IPS-20b (cell line): Measurements from ENCODE around the gene RASSF3.

Experiments
- H3K27ac ChIP-seq: one replicate; pipeline ENCODE4 v1.5.1; 2013; ENCODE audit warnings: low read length
- H3K27me3 ChIP-seq: 2 replicates; pipeline ENCODE4 v1.6.1; 2013; ENCODE audit warnings: mild to moderate bottlenecking, low read length, inconsistent platforms; ENCODE audit not compliant: insufficient read depth
- H3K36me3 ChIP-seq: 2 replicates; pipeline ENCODE4 v1.6.1; 2013; ENCODE audit warnings: low read depth, mild to moderate bottlenecking, inconsistent platforms, low read length, moderate library complexity; ENCODE audit not compliant: insufficient read depth
- H3K4me1 ChIP-seq: 2 replicates; pipeline ENCODE4 v1.6.1; 2013; ENCODE audit warnings: mild to moderate bottlenecking, control low read depth, inconsistent platforms, low read length, moderate library complexity; ENCODE audit not compliant: insufficient read depth
- H3K4me3 ChIP-seq: 2 replicates; pipeline ENCODE4 v1.5.1; 2013; ENCODE audit warnings: mild to moderate bottlenecking, low read length, inconsistent platforms
- H3K9ac ChIP-seq: 2 replicates; pipeline ENCODE4 v1.6.1; 2013; ENCODE audit warnings: low read depth, mild to moderate bottlenecking, inconsistent platforms, low read length, moderate library complexity
- H3K9me3 ChIP-seq: 2 replicates; pipeline ENCODE4 v1.6.1; 2013; ENCODE audit warnings: mild to moderate bottlenecking, low read depth, low read length, inconsistent platforms; ENCODE audit not compliant: insufficient read depth

Gene RASSF3

DNA sequence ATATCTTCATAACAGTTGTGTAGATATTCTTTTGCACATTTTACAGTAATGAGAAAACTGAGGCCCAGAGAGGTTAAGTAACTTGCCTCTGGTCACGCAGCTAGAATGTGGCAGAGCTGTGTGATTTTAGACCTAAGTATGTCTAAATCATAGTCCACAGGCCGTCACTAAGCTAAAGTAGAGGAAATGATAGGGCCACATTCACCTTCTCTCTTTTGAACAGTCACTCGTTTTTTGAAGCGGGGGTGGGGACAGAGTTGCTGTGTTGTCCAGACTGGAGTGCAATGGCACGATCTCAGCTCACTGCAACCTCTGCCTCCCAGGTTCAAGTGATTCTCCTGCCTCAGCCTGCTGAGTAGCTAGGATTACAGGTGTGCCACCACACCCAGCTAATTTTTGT lies 68.5 kb downstream of the RASSF3 start:
- Histone ChIP-seq H3K27me3 (no peaks in the 10 kb centered on the region), H3K36me3 (no peaks in the 10 kb centered on the region), H3K9ac (no peak overlapping the region), H3K4me1 (peaks cover 14% of the 10 kb centered on the region; the same call in 1 of the 2 replicates), H3K9me3 (no peaks in the 10 kb centered on the region), H3K27ac (no peak overlapping the region), H3K4me3 (no peak overlapping the region)

DNA sequence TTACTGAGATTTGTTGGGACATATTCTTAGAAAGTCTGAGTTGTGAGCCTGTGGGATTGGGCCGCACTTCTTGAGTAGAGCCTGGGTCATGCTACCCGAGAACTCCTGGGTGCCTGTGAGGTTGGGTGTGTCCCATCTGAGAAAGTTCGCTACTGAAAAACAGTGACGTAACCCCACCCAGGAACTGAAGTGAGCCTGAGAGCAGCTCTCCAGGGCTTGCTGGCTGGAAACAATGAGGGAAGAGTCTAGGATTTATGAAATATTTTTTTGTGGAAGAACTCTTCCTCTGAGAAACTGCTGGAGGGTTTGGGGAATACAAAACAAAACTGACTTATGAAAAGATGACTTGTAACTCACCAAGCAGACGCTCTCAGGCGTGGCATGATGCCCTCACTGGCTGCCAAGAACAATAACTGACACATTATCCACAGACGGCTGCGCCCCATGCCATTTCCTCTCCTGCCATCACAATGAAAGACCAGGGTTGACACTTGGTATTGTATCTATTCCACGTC lies 69.2 kb downstream of the RASSF3 start:
- Histone ChIP-seq H3K9me3 (no peaks in the 10 kb centered on the region), H3K4me1 (peaks cover 12% of the 10 kb centered on the region; the same call in 1 of the 2 replicates), H3K36me3 (0 out of 2 replicates have a peak, but pooled peaks cover 1% of the 10 kb centered on the region), H3K27me3 (no peaks in the 10 kb centered on the region), H3K27ac (no peak overlapping the region), H3K9ac (no peak overlapping the region), H3K4me3 (no peak overlapping the region)

DNA sequence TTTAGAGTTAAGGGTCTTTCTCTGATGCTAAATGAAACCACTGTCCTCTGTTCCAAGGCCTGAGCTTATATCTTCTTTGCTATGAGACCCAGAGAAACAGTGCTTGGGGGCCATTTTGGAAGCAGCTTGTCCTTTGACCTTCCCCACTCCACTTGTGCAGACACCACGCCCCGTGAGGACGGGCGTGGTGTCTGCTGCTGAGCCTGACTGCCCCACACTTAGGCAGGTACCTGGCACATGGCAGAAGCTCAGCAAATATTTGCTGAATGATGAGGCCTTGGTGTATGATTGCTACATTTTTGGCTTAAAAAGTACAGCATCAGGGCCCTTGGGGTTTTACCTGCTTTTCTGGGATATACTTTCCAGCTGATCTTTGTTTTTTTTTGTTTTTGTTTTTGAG lies 69.9 kb downstream of the RASSF3 start:
- Histone ChIP-seq H3K36me3 (0 out of 2 replicates have a peak, but pooled peaks cover 8% of the 10 kb centered on the region), H3K4me3 (no peak overlapping the region), H3K9me3 (no peaks in the 10 kb centered on the region), H3K4me1 (peaks cover 12% of the 10 kb centered on the region; the same call in 1 of the 2 replicates), H3K9ac (no peak overlapping the region), H3K27me3 (no peaks in the 10 kb centered on the region), H3K27ac (no peak overlapping the region)

DNA sequence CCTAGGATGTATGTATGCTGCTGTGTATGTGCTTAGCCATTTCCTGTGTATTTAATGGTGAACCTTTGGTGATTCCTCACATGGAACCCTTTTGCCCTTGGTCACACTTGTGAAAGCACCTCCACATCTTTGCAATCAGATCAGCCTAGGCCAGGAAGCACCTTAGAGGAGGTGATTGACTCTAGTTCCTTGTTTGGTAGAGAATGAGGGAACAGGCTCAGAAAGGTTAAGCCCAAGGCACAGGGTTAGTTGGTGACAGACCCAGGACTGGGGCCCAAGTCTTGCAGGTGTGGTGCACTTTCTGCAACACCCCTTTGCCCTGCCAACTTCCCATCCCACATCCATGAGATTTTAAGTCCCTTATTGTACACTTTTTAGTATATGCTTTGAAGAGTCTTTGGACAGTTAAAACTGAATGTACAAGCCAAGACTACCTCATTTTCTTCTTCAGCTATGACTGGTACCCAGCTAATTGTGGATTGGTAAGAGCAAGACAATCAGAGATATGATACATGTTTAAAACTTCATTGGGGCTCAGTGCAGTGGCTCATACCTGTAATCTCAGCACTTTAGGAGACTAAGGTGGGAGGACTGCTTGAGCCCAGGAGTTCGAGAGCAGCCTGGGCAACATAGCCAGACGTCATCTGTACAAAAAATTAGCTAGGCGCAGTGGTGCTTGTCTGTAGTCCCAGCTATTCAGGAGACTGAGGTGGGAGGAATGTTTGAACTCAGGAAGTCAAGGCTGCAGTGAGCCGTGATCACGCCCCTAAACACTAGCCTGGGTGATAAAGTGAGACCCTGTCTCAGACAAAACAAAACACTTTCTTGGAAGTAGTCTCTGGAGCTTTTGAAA lies 71.1 kb downstream of the RASSF3 start:
- Histone ChIP-seq H3K9ac (no peak overlapping the region), H3K27me3 (no peaks in the 10 kb centered on the region), H3K36me3 (0 out of 2 replicates have a peak, but pooled peaks cover 16% of the 10 kb centered on the region), H3K4me1 (peaks cover 12% of the 10 kb centered on the region; the same call in 1 of the 2 replicates), H3K9me3 (no peaks in the 10 kb centered on the region), H3K4me3 (no peak overlapping the region), H3K27ac (no peak overlapping the region)

DNA sequence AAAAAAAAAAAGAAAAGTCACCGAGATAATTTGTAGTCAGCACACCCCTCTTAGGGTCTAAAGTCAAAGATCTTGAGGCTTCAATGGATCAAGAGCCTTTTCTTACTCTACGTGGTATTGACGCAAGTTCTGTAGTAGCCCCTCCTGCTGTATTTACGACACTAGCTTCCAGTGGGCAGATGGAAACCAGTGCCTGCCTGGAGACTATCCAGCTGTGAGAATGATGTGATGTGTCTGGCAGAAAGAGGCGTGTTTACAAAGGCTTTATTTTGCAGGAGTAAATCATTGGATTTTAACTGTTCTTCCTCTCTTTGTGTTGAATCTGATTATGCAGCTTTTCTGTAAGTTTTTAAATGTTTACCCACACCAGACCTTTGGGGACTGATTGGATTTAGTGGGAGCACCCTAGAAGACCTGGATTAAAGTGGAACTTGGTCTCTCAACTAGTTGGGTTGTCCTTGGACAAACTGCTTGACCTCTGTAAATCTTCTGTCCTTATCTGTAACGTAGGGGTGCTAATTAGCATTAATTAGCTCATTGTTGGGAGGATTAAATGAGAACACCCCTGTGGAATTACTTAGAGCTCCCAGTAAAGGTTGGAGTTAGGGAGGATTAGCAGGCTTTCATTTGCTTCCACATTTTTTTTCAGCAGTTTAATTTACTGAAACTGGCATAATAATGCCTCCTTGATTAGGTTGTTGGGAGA lies 72.4 kb downstream of the RASSF3 start:
- H3K9ac ChIP-seq: no peak overlapping the region
- no peak overlapping the region for H3K27ac ChIP-seq

DNA sequence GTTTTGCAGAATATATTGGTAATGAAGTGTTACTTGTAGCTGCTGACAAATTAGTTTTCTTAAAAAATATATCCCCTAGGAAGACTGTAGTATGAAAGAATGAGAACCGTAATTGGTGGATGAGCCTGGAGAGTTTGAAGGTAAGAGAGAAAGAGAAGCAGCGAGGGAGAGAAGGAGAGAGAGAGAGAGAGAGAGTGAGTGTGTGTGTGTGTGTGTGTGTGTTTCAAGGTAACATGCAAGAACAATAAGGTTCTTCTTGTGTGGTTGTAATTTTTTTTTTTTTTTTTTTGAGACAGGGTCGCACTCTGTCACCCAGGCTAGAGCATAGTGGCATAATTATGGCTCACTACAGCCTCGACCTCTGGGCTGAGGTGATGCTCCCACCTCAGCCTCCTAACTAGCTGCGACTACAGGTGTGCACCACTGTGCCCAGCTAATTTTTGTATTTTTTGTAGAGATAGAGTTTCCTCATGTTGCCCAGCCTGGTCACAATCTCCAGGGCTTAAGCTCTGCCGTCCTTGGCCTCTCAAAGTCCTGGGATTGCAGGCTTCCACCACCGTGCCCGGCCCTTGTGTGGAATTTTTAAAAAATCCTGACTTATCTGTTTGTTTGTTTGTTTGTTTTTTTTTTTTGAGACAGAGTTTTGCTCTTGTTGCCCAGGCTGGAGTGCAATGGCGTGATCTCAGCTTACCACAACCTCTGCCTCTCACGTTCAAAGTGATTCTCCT lies 73.7 kb downstream of the RASSF3 start:
- Histone ChIP-seq H3K36me3 (peaks cover 25% of the 10 kb centered on the region; the same call in 1 of the 2 replicates), H3K9ac (no peak overlapping the region), H3K27me3 (no peaks in the 10 kb centered on the region), H3K4me1 (peaks cover 12% of the 10 kb centered on the region; the same call in 1 of the 2 replicates), H3K9me3 (no peaks in the 10 kb centered on the region), H3K4me3 (no peak overlapping the region), H3K27ac (no peak overlapping the region)

More for the DNA sequence above, 72.4 kb downstream of the RASSF3 start:
- no peaks in the 10 kb centered on the region for H3K9me3 ChIP-seq
- H3K4me1 ChIP-seq: peaks cover 12% of the 10 kb centered on the region; the same call in 1 of the 2 replicates
- H3K36me3 ChIP-seq: 0 out of 2 replicates have a peak, but pooled peaks cover 16% of the 10 kb centered on the region
- H3K27me3 ChIP-seq: no peaks in the 10 kb centered on the region
- no peak overlapping the region for H3K4me3 ChIP-seq

DNA sequence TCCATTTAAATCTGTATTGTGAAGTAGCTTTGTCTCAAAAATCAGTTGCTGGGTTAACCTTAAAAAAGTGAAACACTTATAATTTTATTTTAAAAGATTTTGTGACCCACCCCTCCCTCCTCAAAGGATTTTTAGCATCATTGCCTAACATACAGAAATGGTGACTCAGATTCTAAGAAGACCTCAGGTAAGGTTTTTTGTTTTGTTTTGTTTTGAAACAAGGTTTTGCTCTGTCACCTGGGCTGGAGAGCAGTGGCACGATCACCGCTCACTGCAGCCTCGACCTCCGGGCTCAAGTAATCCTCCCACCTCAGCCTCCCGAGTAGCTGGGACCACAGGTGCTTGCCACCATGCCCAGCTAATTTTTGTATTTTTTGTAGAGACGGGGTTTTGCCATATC lies 74.8 kb downstream of the RASSF3 start:
- Histone ChIP-seq H3K9me3 (no peaks in the 10 kb centered on the region), H3K9ac (no peak overlapping the region), H3K4me1 (peaks cover 12% of the 10 kb centered on the region; the same call in 1 of the 2 replicates), H3K27ac (no peak overlapping the region), H3K36me3 (peaks cover 30% of the 10 kb centered on the region), H3K27me3 (no peaks in the 10 kb centered on the region), H3K4me3 (no peak overlapping the region)

DNA sequence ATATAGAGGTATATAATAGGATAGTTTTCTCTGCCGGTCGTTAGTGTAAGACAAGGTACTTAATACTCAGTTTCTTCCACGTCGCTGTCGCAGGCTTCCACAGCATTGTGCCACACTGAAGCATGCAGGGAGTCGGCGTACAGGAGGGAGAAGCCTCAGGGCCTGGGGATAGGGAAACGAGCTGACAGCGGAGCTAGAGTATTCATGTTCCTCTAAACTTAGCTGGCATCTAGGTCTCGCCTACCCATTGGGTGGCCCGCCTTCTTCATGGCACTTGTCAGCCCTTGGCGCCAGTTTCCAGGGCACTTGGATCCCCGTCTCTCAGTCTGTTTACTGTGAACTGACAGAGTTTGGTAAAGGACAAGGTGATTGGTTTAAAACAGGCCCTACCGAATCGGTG lies 75.3 kb downstream of the RASSF3 start:
- Histone ChIP-seq H3K9ac (no peak overlapping the region), H3K9me3 (no peaks in the 10 kb centered on the region), H3K4me3 (no peak overlapping the region), H3K27me3 (no peaks in the 10 kb centered on the region), H3K36me3 (peaks cover 30% of the 10 kb centered on the region), H3K4me1 (peaks cover 12% of the 10 kb centered on the region; the same call in 1 of the 2 replicates), H3K27ac (no peak overlapping the region)

DNA sequence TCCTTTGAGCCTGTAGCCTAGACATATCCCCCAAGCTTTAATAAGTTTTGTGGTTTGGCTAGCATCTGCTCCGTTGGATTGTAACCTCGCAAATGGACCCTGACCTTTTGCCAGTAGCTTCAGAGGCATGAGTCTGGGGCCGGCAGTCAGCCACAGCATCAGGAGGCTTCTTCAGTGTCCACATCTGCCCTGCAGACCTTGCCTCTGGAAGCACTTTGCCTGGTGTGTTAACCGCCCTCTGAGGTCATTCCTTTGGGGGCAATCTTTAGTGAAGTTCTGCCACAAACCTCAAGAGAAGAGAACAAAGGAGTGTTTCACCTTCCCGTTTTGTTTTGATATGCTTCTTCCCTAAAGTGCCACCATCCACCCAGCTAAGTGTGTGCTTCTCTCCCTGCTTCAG lies 77.5 kb downstream of the RASSF3 start:
- H3K36me3 ChIP-seq: peaks cover 30% of the 10 kb centered on the region
- no peak overlapping the region for H3K27ac ChIP-seq
- no peaks in the 10 kb centered on the region for H3K27me3 ChIP-seq
- H3K4me1 ChIP-seq: peaks cover 20% of the 10 kb centered on the region
- H3K4me3 ChIP-seq: no peak overlapping the region
- no peaks in the 10 kb centered on the region for H3K9me3 ChIP-seq
- no peak overlapping the region for H3K9ac ChIP-seq

DNA sequence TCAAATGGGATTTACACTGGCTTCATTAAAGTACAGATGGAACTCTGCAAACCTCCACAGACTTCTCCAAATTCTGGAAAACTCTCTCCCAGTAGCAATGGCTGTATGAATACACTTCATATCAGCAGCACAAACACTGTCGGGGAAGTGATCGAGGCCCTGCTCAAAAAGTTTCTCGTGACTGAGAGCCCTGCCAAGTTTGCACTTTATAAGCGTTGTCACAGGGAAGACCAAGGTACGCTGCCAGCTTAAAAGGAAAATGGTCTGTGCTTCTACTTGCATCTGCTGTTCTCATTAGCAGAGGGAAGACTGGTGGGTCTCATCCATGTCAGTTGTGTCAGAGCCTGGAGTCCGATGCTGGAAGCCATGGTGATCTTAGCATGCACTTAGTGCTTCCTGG lies 77.9 kb downstream of the RASSF3 start:
- no peaks in the 10 kb centered on the region for H3K9me3 ChIP-seq

DNA sequence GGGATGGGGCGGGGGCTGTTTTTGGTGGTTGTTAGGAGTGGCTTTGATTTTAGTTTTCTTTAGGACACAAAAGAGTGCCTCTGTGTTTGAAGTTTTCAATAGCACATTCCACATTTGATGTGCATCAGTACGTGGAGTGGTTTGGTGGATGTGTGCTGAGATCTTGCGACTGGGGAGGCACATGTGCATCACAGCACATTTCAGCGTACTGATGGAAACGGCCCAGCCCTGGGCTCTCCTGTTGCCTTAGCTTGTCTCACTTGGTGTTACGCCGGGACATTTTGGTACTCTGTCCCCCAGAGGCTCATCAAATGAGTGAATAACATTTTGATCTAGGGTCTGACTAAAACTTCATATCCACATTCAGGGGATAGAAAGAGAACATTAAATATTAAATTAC lies 78.4 kb downstream of the RASSF3 start:
- Histone ChIP-seq H3K4me1 (peaks cover 14% of the 10 kb centered on the region), H3K4me3 (no peak overlapping the region), H3K9ac (no peak overlapping the region), H3K27ac (no peak overlapping the region), H3K36me3 (peaks cover 34% of the 10 kb centered on the region), H3K27me3 (no peaks in the 10 kb centered on the region), H3K9me3 (no peaks in the 10 kb centered on the region)

More for the DNA sequence above, 77.9 kb downstream of the RASSF3 start:
- H3K4me1 ChIP-seq: peaks cover 16% of the 10 kb centered on the region
- no peak overlapping the region for H3K27ac ChIP-seq
- H3K4me3 ChIP-seq: no peak overlapping the region
- peaks cover 30% of the 10 kb centered on the region for H3K36me3 ChIP-seq
- H3K27me3 ChIP-seq: no peaks in the 10 kb centered on the region
- H3K9ac ChIP-seq: no peak overlapping the region
